ENCODE data around the gene ZC3H11A. TPM values are rescaled to one million over a fixed set of nuclear protein-coding genes. Genes with fewer than 3 reads are reported as not detected.

ZC3H11A gene
- total and polyA plus RNA-seq, 2 of the 13 experiments (the other 11 are each of a cell fraction or from before 2014, with no cell fraction given), result 56.9 to 59.7 TPM

- TF ChIP-seq ZNF646 (CRISPR knock-in tag; IDR thresholded peaks at IDR 0.05) (no peak), ZNF253 (CRISPR knock-in tag; IDR thresholded peaks at IDR 0.05; ENCODE audit: borderline replicate concordance) (no peak), SOX6 (IDR thresholded peaks at IDR 0.05) (no peak), SOX6 (CRISPR knock-in tag; IDR thresholded peaks at IDR 0.05) (peak; percentile 26; the same call in 1 of the 2 replicates), KDM5B (CRISPR knock-in tag; IDR thresholded peaks at IDR 0.05; ENCODE audit: borderline replicate concordance) (0 out of 2 replicates have a peak, but pooled peaks have one; percentile 18), SRSF4 (IDR thresholded peaks at IDR 0.05; ENCODE audit: low read depth, low read length, poor library complexity, severe bottlenecking) (no peak), FOXO4 (CRISPR knock-in tag; conservative IDR thresholded peaks at IDR 0.05) (no peak), KDM3A (CRISPR knock-in tag; IDR thresholded peaks at IDR 0.05; ENCODE audit: low read depth) (0 out of 2 replicates have a peak, but pooled peaks have one; percentile 49), DNMT1 (CRISPR knock-in tag; IDR thresholded peaks at IDR 0.05) (no peak), ETV5 (CRISPR knock-in tag; IDR thresholded peaks at IDR 0.05; ENCODE audit: borderline replicate concordance) (peak; percentile 44; the same call in 1 of the 2 replicates)
- TF ChIP-seq, protein P1, sequence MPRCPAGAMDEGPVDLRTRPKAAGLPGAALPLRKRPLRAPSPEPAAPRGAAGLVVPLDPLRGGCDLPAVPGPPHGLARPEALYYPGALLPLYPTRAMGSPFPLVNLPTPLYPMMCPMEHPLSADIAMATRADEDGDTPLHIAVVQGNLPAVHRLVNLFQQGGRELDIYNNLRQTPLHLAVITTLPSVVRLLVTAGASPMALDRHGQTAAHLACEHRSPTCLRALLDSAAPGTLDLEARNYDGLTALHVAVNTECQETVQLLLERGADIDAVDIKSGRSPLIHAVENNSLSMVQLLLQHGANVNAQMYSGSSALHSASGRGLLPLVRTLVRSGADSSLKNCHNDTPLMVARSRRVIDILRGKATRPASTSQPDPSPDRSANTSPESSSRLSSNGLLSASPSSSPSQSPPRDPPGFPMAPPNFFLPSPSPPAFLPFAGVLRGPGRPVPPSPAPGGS (CRISPR knock-in tag; IDR thresholded peaks at IDR 0.05), result no peak; the same call in 1 of the 2 replicates
- TF ChIP-seq, protein P2, sequence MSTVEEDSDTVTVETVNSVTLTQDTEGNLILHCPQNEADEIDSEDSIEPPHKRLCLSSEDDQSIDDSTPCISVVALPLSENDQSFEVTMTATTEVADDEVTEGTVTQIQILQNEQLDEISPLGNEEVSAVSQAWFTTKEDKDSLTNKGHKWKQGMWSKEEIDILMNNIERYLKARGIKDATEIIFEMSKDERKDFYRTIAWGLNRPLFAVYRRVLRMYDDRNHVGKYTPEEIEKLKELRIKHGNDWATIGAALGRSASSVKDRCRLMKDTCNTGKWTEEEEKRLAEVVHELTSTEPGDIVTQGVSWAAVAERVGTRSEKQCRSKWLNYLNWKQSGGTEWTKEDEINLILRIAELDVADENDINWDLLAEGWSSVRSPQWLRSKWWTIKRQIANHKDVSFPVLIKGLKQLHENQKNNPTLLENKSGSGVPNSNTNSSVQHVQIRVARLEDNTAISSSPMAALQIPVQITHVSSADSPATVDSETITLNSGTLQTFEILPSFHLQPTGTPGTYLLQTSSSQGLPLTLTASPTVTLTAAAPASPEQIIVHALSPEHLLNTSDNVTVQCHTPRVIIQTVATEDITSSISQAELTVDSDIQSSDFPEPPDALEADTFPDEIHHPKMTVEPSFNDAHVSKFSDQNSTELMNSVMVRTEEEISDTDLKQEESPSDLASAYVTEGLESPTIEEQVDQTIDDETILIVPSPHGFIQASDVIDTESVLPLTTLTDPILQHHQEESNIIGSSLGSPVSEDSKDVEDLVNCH (CRISPR knock-in tag; IDR thresholded peaks at IDR 0.05), result no peak
Measured at GRCh38 chr1:203795441-203796235, at the start of gene ZC3H11A, which contains the start of gene ZBED6 (continued).
